HG02840 (cell line): ENCODE measurements around the gene TFAP2D.

ENCODE experiments used
- ATAC-seq: cut with Tn5 transposase; IDR thresholded peaks from one replicate; pipeline ENCODE4 v1.9.1; 2021; ENCODE audit warnings: mild to moderate bottlenecking, moderate library complexity, moderate number of reproducible peaks; ENCODE audit not compliant: unreplicated experiment, low FRiP score

The TFAP2D gene

DNA sequence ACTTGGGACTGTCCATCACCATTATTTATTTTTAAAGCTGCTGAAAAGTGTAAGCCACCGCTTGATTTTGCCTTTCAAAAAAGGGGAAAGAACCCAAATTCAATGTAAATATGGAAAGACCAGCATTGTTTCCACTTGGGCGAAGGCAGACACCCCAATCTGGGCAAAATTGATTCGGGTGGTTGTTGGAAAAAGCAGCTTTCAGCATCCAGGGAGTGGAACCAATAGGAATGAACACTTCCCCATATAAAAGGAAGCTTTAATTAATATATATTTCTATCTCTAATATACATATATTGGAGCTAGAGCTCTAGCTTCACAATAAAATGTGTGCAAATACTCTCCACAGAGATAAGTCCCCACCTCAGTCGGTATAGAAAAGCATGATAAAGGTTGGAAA, at the start of gene TFAP2D:
TFAP2D (plus strand) TSS at position 301 of the 400 bp plus-strand sequence. CDS start 530 bp downstream, outside the sequence.
- no peak for ATAC-seq

DNA sequence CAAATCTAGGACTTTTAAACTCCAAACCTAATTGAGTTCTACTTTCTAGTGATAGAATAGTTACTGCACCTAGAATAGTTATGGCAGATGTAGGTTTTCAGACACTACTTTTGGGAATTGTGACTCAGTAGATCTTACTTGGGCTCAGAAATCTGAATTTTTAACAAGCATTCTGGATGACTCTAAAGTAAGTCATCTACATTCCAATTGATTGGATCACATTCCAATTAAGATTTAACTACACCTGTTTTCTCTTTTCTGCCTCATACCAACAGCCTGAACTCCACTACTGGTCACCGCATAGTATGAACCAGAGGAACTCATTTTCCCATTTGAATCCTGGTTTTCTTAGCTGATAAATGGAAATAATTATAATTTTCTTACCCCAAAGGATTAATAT, 49.5 kb upstream of the TFAP2D start:
- ATAC-seq: no peak

DNA sequence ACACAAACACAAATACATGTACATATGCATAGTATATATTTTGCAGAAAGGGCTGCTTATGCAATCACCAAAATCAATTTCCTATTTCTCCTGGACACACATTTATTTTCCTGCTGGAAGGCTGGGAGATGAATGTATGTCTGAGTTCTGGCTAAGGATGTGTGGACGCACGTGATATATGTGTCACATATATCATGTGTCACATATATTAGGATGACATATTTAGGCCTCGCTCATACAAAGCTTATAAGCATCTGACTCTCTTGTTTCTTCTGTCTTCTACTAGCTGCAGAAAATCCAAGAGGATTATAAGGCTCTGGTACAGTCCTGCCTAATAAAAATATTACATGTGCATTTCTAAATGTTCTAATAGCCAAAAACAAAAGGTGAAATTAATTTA, 47.2 kb upstream of the TFAP2D start:
- ATAC-seq: no peak

DNA sequence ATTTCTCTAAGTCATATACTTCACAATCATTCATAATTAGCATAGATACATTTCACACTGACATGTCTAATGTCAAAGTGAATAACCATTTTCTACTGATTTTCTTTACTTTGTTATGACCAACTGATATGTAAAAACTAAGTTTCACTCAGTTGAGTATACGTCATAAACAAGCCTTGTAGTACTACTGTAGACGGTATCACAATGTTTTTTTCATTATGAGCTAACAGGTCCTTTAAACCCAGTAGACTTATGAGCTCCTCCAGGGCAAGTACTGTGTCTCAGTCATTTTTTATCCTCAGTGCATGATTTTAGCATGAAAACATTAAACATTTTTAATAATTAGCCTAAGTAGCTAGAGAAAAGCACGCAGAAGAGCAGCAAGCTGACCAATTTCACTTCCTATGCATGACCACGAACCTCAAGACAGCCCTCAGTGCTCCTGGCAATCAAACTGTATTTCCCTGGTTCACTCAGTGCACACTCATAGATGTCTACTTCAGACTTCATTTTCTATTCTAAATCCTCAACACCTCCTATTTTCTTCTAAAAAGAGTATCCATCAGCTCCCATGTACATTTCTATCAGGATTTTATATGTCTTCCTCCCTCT, 32.0 kb upstream of the TFAP2D start:
- no peak for ATAC-seq

DNA sequence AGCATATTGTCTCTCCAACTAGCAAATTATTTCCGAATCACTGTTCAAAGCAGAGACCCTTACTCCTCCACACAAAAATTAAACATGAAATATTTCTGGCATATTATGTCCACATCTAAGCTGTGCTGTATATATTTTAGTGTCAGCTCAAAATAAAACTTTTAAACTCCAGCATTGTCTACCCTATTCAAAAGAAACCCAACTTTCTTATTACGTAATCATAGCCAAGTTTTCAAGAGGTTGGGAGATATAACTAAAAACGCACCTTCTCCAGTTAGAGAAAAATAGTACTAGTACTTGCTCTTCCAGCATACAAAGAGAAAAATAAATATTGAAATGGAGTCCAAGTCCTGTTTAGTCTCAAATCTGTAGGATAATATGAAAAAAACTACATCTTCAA, 24.1 kb upstream of the TFAP2D start:
- no peak for ATAC-seq

DNA sequence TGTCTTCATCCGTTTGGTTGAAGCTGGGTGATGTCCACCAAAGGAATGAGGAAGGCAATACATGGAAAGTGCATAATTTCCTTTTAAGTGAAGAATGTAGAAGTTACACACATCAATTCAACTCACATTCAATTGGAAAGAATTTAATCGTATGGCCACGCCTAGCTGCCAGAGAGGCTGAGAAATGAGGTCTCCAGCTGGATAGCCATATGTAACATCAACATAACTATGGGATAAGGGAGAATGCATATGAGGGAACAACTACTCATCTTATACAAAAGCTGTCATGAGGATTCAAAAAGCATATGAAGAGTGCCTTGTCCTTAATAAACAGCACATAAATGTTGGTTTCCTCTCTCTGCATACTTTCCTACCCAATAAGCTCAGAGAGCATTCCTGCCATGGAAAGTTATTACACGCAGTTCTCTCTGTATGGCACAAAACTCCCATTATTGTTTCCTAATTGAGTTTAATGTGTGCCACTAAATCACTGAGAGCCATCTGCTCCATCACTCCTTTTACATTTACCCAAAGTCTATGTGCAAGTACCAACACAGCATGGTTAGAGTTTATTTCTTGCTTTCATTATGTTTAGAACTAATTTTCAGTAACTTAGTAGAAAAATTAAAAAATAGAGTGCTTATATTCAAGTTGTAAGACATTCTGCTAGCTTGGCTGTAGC, 21.4 kb upstream of the TFAP2D start:
- ATAC-seq: no peak

DNA sequence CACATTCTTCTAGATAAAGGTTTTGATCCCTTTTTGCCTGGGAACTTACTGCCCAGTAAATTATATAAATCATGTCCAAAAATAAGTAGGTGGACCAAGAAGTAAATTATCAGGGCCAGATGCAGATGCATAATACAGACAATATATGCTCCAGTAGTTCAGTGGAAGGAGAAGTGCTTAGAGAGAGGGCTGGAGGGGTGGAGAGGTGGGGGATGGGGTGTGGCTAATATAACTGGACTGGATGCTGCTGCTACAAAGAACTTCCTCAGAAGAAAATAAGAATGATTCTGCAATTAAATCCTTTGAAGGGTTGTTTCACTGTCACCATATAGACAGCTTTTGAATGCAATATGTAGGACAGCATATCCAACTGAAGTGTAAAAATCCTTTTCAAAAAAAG, 14.8 kb upstream of the TFAP2D start:
- ATAC-seq: no peak

DNA sequence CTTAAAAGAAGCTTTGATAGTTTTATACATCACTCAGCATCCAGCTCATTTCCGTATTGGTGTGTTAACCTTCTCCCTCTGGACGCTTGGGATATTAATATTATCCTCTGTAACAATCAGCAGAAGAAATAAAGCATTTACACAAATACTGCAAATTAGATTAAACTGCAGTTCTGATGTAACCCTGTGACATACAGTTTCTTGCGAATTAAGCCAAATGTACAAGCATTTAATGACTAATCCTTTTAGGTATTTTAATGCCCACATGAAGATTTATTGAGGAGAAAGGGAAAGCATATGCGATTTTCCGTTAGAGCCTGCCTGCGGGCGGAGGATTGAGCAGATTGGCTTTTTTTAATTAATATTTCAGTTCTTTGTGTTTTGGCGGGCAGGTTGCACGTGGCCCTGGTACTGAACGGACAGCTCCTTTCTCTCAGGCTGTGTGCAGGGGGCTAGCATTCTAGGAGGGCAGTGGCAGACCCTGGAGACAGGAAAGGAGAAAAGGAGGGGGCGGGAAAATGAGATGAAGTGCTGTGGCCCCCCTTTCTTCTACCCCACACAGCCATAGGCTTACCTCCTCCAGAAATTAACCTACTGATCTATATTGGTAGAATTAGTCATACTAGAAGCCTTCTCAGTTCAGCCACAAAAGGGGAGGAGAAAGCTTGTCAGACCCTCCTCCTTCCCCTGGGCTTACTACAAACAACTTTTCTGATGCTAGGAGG, 14.1 kb upstream of the TFAP2D start:
- ATAC-seq: no peak

DNA sequence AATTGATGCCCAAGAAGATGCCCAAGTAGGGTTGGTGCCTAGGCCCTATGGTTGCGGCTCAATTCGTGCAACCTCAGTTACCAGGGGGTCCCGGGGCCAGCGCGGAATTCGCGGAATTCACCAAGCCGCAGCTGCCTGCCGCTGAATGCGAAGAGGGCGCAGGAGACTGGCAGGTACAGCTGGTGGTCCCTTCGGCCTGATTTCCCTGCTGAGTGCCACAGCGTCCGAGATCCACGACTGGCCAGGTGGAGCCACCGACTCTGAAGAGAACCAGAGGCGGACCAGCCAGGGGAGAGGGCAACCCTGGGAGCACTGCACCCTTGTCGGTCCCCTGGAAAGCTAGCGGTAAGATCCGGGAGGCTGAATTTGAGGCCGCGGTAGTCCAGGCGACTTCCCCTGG, 6.8 kb upstream of the TFAP2D start:
- no peak for ATAC-seq

DNA sequence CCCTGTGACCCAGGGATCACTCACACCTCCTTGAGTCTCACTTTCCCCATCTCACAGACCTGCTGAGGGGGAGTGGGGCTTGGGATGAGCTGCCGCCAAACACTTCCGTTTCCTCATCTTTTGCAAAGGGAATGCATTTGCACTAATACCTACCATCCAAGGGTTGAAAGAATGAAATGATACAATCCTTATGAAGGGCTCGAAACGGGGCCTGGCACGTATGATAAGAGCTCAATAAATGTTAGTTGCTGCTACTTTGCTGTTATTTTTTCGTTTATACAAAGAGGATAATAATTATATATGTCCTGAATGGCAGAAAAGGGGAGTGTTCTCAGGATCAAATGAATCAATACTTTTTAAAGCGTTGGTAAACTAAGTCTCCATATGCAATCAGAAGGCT, 6.1 kb upstream of the TFAP2D start:
- no peak for ATAC-seq

DNA sequence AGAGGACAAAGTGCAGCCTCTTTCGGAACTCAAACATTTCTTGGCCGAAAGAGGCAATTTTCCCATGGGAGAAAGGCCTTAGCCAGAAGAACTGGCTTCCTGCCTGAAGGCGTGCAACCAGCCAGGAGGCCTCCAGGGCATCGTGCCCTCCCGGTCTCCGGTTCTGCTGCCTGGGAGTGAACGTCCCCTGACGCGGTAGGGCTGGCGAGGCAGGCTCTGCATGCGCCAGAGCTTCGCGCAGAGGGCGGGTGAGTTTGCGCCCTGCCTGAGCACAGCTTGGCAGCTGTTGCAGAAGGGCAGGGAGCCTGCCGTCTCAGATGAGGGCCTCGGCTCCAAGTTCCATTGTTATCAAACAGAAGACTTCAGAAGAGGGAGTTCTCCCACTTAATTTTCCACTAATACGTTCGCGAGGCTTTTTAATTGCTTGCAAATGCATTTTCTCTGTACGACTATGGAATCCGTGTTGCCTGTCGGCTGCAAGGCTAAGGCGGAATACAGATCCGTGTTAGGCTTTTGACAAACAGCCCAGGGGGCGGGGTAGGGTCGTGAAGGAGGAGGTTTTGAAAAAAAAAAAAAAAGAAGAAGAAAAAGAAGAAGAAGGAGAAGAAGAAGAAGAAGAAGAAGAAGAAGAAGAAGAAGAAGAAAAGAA, 5.5 kb upstream of the TFAP2D start:
- ATAC-seq: no peak

DNA sequence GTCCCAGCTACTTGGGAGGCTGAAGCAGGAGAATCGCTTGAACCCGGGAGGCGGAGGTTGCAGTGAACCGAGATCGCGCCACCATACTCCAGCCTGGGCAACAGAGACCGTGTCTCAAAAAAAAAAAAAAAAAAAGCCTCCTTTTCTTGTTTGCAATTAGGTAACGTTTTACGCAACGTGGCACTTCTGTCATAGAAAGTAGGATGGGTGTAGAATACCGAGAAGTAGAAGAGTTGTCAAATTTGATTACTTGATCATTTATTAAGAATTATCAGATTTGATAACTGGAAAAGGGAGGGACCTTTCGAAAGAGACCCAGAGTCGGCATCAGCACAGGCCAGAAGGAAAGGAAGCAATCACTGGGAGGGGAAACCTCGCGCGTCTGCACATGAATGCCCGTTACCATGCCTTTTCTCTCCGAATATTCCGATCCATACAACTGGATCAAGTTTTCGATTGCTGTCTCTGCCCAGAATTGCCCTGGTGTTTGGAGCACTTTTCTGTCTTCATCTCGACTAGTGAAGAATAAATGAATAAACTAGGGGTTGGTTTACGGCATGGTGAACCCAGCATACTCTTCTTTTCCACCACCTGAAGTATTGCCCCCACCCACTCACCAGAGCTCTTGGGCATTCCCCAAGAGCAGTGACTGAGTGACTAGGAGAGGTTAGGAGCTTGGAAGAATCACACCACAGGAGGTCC, 4.5 kb upstream of the TFAP2D start:
- no peak for ATAC-seq

DNA sequence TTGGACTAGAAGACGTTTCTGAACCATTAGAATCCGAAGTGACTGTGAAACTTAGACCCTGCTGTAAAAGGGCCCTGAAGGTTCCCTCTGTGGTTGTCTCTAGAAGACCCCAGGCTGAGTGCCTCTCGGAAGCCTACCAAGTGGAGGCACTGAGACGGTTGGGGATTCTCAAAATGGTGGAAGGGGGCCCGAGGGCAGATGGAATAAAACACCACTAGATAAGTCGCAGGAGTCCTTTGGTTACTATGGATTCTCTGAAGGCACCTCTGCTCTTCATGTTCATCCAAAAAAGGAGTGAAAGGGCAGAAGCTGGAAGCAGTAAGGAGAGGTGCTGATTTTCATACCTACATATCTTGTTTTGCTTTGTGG, 4.0 kb upstream of the TFAP2D start:
- ATAC-seq: no peak

DNA sequence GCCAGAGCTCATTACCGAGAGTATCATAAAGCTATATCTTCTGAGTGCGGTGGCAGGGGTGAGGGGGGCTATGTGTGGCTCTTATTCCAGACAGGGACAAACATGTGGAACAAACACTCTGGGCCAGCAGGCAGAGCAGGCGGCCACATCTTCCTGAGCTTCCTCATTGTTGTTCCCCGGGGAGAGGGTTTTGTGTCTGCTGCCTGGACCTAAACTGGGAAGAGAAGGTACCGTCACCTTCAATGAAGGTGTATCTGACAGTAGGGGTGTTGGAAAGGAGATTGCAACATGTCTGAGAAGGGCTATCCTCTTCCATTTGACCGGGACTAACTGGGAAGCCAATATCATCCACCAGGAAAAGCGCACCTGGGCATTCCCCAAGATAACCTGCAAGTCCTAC, 1.6 kb upstream of the TFAP2D start:
- no peak for ATAC-seq

DNA sequence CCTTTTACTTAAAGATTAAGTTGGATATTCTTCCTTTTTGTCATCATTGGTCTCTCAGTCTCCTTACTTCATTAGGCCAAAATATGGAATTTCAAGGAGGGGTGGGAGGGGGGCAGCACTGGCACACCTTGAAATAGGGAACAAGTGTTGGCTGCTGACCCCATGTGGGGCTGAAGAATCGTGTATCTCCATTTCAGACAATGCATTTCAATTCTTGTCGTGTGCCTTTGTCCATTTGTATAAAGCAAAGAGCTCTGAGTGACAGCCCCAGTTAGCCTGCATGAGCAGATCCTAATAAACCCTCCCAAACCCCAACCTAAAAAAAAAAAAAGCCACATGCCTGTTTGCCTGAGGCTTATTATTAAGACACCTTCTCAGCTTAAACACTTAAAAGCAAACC, 1.0 kb upstream of the TFAP2D start:
- no peak for ATAC-seq

DNA sequence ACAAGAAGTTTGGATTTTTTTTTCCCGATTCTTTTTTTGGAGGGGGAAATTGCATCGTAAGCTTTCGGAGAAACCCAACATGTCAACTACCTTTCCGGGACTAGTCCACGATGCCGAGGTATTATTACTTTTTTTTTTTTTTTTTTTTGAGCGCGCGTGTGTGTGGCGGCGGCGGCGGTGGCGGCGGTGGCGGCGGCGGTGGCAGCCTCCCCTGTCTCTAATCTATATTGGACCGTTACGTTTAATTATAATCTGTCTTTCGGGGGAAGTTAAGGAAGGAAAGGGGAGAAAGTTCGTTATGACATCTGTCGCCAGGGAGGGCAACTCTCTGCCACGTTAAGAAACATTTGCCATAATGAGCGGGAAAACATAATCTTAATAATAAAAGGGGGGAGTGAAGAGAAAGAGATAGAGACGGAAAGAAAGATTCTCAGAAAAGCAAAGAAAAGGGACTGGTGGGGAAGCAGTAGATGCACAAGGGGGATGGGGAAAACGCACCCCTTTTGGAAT, 706 bp downstream of the TFAP2D start:
- ATAC-seq: no peak

DNA sequence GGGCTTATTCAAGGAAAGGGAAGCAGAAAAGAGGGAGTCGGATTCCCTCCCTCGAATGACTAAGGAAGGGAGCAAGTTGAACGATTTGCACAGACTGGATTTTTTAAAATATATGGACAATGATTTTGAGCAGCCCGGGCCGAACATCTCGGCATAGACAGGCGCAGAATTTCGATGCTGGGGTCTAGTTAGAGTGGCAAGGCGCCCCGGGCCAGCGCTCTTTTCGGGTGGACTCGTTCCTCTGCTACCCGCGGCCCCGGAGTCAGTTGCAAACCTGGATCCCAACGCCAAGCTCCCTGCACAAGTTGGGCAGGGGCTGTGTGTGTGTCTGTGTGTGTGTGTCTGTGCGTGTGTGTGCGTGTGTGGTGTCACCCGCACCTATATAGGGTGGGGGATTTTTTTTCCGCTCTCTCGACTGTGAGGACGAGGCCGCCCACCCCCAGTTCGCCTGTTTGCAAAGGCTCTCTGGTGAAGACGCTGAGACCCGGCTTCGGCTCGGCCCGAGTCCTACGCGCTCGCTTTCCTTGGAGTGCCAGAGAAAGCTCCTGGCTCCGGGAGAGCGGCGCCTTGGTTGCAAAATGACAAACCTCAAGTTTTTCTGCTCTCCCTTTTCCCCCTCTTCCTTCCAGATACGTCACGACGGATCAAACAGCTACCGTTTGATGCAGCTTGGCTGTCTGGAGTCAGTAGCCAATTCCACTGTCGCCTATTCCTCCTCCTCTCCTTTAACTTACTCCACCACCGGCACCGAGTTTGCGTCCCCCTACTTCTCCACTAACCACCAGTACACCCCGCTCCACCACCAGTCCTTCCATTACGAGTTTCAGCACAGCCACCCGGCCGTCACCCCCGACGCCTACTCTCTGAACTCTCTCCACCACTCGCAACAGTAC, 1.4 kb downstream of the TFAP2D start:
- no peak for ATAC-seq

DNA sequence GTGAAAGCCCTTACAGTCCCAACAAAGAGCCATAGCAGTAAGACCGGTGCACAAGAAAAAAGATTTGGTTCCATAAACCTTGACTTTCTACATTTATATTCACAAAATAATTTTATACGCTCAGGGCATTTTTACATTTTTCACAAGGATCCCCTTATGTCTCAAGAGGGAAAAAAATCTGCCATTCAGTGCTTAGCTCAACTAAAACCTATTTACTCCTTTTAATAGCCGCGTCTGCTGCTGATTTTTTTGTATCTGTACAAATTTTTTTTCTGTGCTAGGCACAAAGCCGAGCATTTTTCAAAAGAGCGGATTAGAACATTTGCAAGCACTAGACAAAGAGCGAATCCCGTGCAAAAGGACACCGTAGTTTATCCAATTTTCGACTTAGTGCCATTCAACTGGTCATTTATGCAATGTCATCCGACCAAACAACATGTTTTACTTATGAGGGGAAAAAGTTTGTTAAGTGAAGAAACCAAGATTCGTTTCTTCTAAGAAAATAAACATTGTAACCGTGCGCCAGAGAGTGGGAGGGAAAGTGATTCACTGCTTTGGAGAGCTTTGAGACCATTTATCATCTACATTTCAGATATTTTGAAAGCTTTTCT, 3.7 kb downstream of the TFAP2D start:
- no peak for ATAC-seq

DNA sequence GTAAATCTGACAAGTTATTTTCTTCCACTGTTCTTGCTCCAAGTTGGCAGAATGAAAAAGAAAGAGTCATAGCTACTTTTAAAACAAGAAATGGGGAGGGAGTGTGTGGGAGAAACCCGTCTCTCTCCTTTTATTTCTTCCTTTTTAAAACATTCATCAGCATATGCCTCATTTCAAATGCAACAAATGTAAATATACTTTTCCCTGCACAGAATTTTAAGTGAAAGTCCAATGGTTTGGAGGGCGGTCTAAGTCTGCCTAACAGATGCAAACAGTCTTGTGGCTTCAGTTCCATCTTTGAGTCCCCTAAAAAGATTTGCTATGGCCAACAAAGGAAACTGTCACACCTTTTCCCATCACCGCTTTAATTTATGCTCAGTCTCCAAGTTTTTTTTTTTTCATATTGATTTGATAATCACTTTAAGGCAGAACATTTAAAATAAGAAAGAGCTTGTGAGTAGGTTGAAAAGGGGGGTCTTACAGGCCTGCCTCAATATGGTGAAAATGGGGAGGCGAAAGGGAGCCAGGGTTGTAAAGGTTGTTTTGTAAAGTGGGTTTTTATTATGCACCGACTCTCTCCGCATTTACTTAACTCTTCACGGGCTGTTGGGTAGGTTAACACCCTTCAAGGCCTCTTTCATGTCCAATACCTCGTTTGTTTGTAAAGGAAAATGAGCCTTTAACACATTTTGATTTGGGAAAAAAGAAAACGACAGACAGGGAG, 4.6 kb downstream of the TFAP2D start:
- no peak for ATAC-seq
